ENCODE measurements around the gene GCFC2. TPM values are rescaled to one million over a fixed set of nuclear protein-coding genes. Genes with fewer than 3 reads are reported as not detected.
A peak's percentile ranks its signal among the peaks of the same experiment; 100 is the strongest.
"Not testable (repeated sequence)": the region's sequence is repeated elsewhere in the genome, so short reads cannot be mapped to it uniquely, and the experiment has no call there.

GCFC2 gene
- total and polyA plus RNA-seq, 8 donors: 9.3 to 112 (median 18.5) TPM

- 68 to 79% (median 75%) methylated on average over 6 of the region's 6 CpGs for WGBS, 5 donors
These were observed 18.1 kb upstream of the GCFC2 start for GRCh38 chr2:75728614-75729419.

DNA sequence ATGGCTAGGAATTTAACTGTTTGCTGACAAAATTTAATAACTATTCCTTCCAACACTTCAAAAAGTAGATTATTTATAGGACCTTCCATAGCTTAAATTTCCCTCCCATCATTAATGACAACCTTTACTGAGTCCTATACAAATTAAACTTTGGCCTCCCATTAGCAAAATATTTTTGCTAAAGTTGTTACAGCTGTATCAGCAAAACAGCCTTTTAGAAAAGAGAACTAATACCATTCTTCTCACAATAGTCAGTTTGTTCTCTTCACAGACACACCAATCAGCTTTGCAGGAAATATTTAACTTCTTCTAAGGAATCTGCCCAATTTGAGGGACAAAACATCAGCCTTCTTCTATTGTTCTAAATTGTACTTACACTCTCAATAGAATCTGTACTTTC, 12.0 kb upstream of the GCFC2 start:
- intact Hi-C loops (cut with DNase I; ENCODE audit: low total_unique reads): no loop called here
- Histone ChIP-seq H3K27me3 (peaks cover 0 to 12% (median 3%) of the 10 kb centered on the region in 3 donors), H3K4me3 (no peak overlapping the region), H3K9me3 (no peaks in the 10 kb centered on the region), H3K27ac (no peak overlapping the region), H3K36me3 (no peaks in the 10 kb centered on the region), H3K4me1 (no peaks in the 10 kb centered on the region)
- no peak for DNase-seq
- TF ChIP-seq POLR2AphosphoS5 (IDR thresholded peaks at IDR 0.05): no peak

More at GRCh38 chr2:75728614-75729419, 18.1 kb upstream of the GCFC2 start:
- H3K27ac ChIP-seq: no peak overlapping the region
- peaks cover 0 to 9% (median 0%) of the 10 kb centered on the region in 3 donors for H3K27me3 ChIP-seq
- no peak for TF ChIP-seq POLR2AphosphoS5 (IDR thresholded peaks at IDR 0.05)
- TF ChIP-seq CTCF (IDR thresholded peaks at IDR 0.05): no peak
- no peak for TF ChIP-seq POLR2A (IDR thresholded peaks at IDR 0.05)
- no peak for TF ChIP-seq EP300 (IDR thresholded peaks at IDR 0.05)
- H3K4me3 ChIP-seq: no peak overlapping the region
- H3K36me3 ChIP-seq: no peaks in the 10 kb centered on the region
- no peaks in the 10 kb centered on the region for H3K4me1 ChIP-seq
- DNase-seq: no peak
- intact Hi-C loops (cut with DNase I; ENCODE audit: low total_unique reads): no loop called here
- H3K9me3 ChIP-seq: no peaks in the 10 kb centered on the region

- Histone ChIP-seq H3K4me1 (no peaks in the 10 kb centered on the region), H3K27ac (no peak overlapping the region), H3K9me3 (no peaks in the 10 kb centered on the region), H3K27me3 (peaks cover 0 to 12% (median 3%) of the 10 kb centered on the region in 3 donors), H3K36me3 (no peaks in the 10 kb centered on the region), H3K4me3 (no peak overlapping the region)
- intact Hi-C loops (cut with DNase I; ENCODE audit: low total_unique reads): no loop called here
- no peak for DNase-seq
- 76 to 89% (median 86%) methylated on average over 1 of the region's 1 CpG for WGBS, 5 donors
- no peak for TF ChIP-seq CTCF (IDR thresholded peaks at IDR 0.05)
These were observed 9.8 kb upstream of the GCFC2 start for GRCh38 chr2:75720525-75720924.

- no peak for TF ChIP-seq POLR2A (IDR thresholded peaks at IDR 0.05)
- TF ChIP-seq EP300 (IDR thresholded peaks at IDR 0.05): no peak
- no peak for TF ChIP-seq POLR2AphosphoS5 (IDR thresholded peaks at IDR 0.05)
- TF ChIP-seq CTCF (IDR thresholded peaks at IDR 0.05): no peak
- no peaks in the 10 kb centered on the region for H3K36me3 ChIP-seq
- H3K9me3 ChIP-seq: no peaks in the 10 kb centered on the region
- no peak overlapping the region for H3K27ac ChIP-seq
- intact Hi-C loops (cut with DNase I; ENCODE audit: low total_unique reads): no loop called here
- 86 to 97% (median 88%) methylated on average over 1 of the region's 1 CpG for WGBS, 5 donors
- H3K4me3 ChIP-seq: no peak overlapping the region
- H3K27me3 ChIP-seq: peaks cover 0 to 12% (median 3%) of the 10 kb centered on the region in 3 donors
- H3K4me1 ChIP-seq: no peaks in the 10 kb centered on the region
- no peak for DNase-seq
These were observed 8.9 kb upstream of the GCFC2 start for GRCh38 chr2:75719616-75720015.

DNA sequence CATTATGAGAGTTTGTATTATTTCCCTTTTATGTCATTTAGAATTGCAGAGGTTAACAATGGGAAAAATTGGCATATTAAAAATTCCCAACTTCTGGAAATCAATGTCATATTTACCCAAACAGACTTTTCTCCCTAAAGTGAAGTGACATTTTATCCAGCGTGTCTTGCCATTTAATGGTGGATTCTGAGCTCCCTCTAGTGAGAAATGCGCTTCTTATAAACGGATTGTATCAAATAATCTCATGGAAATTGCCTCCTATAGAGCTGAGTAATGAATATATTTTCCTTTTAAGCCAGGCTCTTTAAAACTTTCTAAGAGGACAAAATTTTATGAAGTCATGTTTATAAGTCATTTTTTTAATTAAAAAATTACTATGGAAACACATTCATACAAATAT, 5.7 kb upstream of the GCFC2 start:
- peaks cover 0 to 2% (median 0%) of the 10 kb centered on the region in 4 donors for H3K4me1 ChIP-seq
- intact Hi-C loops (cut with DNase I; ENCODE audit: low total_unique reads): no loop called here
- 42 to 53% (median 46%) methylated on average over 3 of the region's 3 CpGs for WGBS, 5 donors

DNA sequence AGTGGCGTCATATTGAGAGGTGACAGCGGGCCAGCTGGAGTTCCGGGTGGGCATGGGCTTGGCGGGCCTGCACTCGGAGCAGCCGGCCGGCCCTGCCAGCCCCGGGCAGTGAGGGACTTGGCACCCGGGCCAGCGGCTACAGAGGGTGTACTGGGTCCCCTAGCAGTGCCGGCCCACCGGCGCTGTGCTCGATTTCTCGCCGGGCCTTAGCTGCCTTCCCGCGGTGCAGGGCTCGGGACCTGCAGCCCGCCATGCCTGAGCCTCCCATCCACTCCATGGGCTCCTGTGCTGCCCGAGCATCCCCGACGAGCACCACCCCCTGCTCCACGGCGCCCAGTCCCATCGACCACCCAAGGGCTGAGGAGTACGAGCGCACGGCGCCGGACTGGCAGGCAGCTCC, 875 bp upstream of the GCFC2 start:
- intact Hi-C loops (cut with DNase I; ENCODE audit: low total_unique reads); H3K9me3 ChIP-seq; DNase-seq; H3K4me3 ChIP-seq; H3K27me3 ChIP-seq; H3K36me3 ChIP-seq; H3K27ac ChIP-seq: not testable (repeated sequence)
- H3K4me1 ChIP-seq: peaks cover 10 to 35% (median 22%) of the 10 kb centered on the region in 4 donors
- 93 to 98% (median 97%) methylated on average over 22 to 31 of the region's 31 CpGs for WGBS, 5 donors

More for the DNA sequence above, 5.7 kb upstream of the GCFC2 start:
- Histone ChIP-seq H3K36me3 (no peaks in the 10 kb centered on the region), H3K4me3 (no peak overlapping the region), H3K9me3 (no peaks in the 10 kb centered on the region), H3K27me3 (no peaks in the 10 kb centered on the region), H3K27ac (no peak overlapping the region)
- TF ChIP-seq EP300 (IDR thresholded peaks at IDR 0.05): no peak
- TF ChIP-seq CTCF (IDR thresholded peaks at IDR 0.05): no peak
- no peak for TF ChIP-seq POLR2A (IDR thresholded peaks at IDR 0.05)
- no peak for TF ChIP-seq POLR2AphosphoS5 (IDR thresholded peaks at IDR 0.05)
- peak in 1 of 2 donors; percentile 12 for DNase-seq

All from stomach (tissue), 9 donors.